Ishikawa (cell line): Measurements from ENCODE around the gene TLE5.

Experiments
- CREB1 ChIP-seq: IDR thresholded peaks from 2 replicates; pipeline ENCODE4 v1.6.1; 2012; ENCODE audit warnings: low read depth
- EGR1 ChIP-seq: IDR thresholded peaks from 2 replicates; pipeline ENCODE4 v1.6.1; 2012
- FOXM1 ChIP-seq: IDR thresholded peaks from 2 replicates; pipeline ENCODE4 v1.6.1; 2012; ENCODE audit warnings: low read depth, borderline replicate concordance
- RAD21 ChIP-seq: IDR thresholded peaks from 2 replicates; pipeline ENCODE4 v1.6.1; 2012; ENCODE audit warnings: low read depth
- REST ChIP-seq: IDR thresholded peaks from 2 replicates; pipeline ENCODE4 v1.6.1; 2012; ENCODE audit warnings: low read depth, mild to moderate bottlenecking
- YY1 ChIP-seq: IDR thresholded peaks from 2 replicates; pipeline ENCODE4 v1.6.1; 2012; ENCODE audit warnings: low read depth
- ZBTB7A ChIP-seq: IDR thresholded peaks from 2 replicates; pipeline ENCODE4 v1.6.1; 2012; ENCODE audit warnings: low read depth

GRCh38 chr19:3067563-3067962 lies 5.3 kb upstream of the TLE5 start:
- TF ChIP-seq RAD21: no peak
- no peak for TF ChIP-seq FOXM1
- no peak for TF ChIP-seq REST
- TF ChIP-seq YY1: no peak
- TF ChIP-seq CREB1: no peak
- TF ChIP-seq ZBTB7A: no peak
- TF ChIP-seq EGR1: no peak
